Colonic mucosa (tissue), 4 donors: ENCODE results near the gene SRGAP1. TPM values are rescaled to one million over a fixed set of nuclear protein-coding genes. Genes with fewer than 3 reads are reported as not detected.

Experiments
- DNase-seq: peaks from one replicate; pipeline ENCODE4 v3.0.0-alpha.2; 2020
- H3K27ac ChIP-seq: fragments of 200-600 bp; one replicate; pipeline ENCODE4 v1.8.0; 2021
- H3K27me3 ChIP-seq: fragments of 200-600 bp; one replicate; pipeline ENCODE4 v1.8.0; 2021
- H3K36me3 ChIP-seq: fragments of 200-600 bp; one replicate; pipeline ENCODE4 v1.8.0; 2021
- H3K4me1 ChIP-seq: fragments of 200-600 bp; one replicate; pipeline ENCODE4 v1.8.0; 2021; ENCODE audit warnings: mild to moderate bottlenecking
- H3K4me3 ChIP-seq: fragments of 200-600 bp; one replicate; pipeline ENCODE4 v1.8.0; 2021
- H3K9ac ChIP-seq, 2 donors: one replicate each; pipeline ENCODE4 v1.7.0; 2013; ENCODE audit warnings: control low read depth in 2 of 2, low read depth in 2 of 2, low read length in 2 of 2
- H3K9me3 ChIP-seq: fragments of 200-600 bp; one replicate; pipeline ENCODE4 v1.8.0; 2021
- intact Hi-C: fragments of 100-400 bp; cut with DNase I; formaldehyde crosslinking; loops from one replicate; pipeline ENCODE4 v1.14.1; 2022
- total RNA-seq, 2 donors: library from RNA; stranded (reverse); fragmentation: NEBNext Ultra II Directional in 1 of 2; extraction: Animal tissue kit (Norgen Biotek cat#: 25700) in 1 of 2; gene quantifications; one replicate each; pipeline ENCODE4 v1.2.1, GENCODE V29; 2021
- TF ChIP-seq, protein P1 (sequence below): fragments of 200-600 bp; IDR thresholded peaks from one replicate; pipeline ENCODE4 v1.8.0; 2022; ENCODE audit warnings: antibody characterized with exemption, mild to moderate bottlenecking
- donor health status: healthy.
- donor health status: DM: no; HTN: no; CAD: no.
- donor health status: DM: no; HTN: no; CAD: no.

Gene SRGAP1
- total RNA-seq, 2 donors from 2014 or later: 8.7 to 9.8 TPM

DNA sequence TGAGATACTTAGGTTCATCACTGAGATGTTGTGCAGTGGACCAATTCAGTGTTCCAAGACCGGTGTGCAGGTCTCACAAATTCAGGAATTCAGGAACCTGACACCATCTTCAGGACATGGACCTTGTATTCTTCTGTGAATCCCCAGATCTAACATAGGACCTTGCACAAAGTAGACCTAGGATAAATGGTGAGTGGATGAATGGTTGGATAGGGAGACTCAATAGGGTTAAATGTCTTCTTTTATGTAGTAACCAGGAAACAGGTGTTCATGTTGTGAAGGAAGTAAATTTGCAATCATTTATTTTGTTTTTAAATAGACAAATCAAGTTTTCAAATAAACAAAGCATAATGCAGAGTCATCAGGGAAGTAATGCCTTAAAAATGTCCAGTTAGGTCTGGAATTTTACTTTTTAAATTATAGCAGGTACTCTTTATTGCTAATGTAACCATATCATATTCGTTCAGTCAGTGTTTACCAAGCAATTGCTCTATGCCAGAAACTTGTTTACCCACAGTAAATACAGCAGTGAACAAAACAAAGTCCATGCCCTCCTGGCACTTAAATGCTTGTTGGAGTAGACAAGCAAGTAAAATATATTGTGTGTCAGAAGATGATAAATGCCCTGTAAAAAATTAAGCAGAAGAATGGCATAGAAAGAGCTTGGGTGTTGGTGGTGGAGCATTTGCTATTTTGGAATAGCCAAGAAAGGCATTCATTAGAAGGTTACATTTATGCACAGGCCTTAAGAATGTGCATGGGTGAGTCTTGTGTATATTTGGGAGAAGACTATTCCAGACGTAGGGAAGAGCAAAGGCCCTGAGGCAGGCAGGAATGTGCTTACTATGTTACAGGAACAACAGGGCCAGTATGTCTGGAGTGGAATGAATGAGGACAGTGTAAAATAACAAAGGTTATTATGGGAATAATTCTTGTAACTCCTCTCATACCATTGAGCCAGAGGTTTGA, 38.5 kb upstream of the SRGAP1 start:
- no peaks in the 10 kb centered on the region for H3K4me1 ChIP-seq
- H3K9ac ChIP-seq: no peak overlapping the region
- H3K4me3 ChIP-seq: no peak overlapping the region
- H3K9me3 ChIP-seq: no peaks in the 10 kb centered on the region
- TF ChIP-seq, protein P1, sequence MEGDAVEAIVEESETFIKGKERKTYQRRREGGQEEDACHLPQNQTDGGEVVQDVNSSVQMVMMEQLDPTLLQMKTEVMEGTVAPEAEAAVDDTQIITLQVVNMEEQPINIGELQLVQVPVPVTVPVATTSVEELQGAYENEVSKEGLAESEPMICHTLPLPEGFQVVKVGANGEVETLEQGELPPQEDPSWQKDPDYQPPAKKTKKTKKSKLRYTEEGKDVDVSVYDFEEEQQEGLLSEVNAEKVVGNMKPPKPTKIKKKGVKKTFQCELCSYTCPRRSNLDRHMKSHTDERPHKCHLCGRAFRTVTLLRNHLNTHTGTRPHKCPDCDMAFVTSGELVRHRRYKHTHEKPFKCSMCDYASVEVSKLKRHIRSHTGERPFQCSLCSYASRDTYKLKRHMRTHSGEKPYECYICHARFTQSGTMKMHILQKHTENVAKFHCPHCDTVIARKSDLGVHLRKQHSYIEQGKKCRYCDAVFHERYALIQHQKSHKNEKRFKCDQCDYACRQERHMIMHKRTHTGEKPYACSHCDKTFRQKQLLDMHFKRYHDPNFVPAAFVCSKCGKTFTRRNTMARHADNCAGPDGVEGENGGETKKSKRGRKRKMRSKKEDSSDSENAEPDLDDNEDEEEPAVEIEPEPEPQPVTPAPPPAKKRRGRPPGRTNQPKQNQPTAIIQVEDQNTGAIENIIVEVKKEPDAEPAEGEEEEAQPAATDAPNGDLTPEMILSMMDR: no peak
- no peaks in the 10 kb centered on the region for H3K27me3 ChIP-seq
- H3K27ac ChIP-seq: peak overlapping the region; percentile 14
- DNase-seq: peak; percentile 36
- intact Hi-C loops: loop anchor here (10.0 kb wide), 2 partner anchors 131 to 701 kb away; no protein-coding TSS in a partner anchor
- no peaks in the 10 kb centered on the region for H3K36me3 ChIP-seq

DNA sequence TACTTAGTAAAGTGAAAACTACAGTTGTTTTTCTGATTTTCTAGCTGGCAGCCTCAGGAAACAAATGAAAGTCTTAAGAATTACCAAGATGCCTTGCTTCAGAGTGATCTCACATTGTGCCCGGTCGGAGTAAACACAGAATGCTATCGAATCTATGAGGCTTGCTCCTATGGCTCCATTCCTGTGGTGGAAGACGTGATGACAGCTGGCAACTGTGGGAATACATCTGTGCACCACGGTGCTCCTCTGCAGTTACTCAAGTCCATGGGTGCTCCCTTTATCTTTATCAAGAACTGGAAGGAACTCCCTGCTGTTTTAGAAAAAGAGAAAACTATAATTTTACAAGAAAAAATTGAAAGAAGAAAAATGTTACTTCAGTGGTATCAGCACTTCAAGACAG, 35.9 kb upstream of the SRGAP1 start:
- Histone ChIP-seq H3K9me3 (no peaks in the 10 kb centered on the region), H3K9ac (no peak overlapping the region), H3K36me3 (no peaks in the 10 kb centered on the region), H3K4me1 (no peaks in the 10 kb centered on the region), H3K4me3 (no peak overlapping the region), H3K27me3 (no peaks in the 10 kb centered on the region), H3K27ac (no peak overlapping the region)
- intact Hi-C loops: loop anchor here (10.0 kb wide), 2 partner anchors 134 to 704 kb away; no protein-coding TSS in a partner anchor
- no peak for DNase-seq
- TF ChIP-seq, protein P1: no peak

DNA sequence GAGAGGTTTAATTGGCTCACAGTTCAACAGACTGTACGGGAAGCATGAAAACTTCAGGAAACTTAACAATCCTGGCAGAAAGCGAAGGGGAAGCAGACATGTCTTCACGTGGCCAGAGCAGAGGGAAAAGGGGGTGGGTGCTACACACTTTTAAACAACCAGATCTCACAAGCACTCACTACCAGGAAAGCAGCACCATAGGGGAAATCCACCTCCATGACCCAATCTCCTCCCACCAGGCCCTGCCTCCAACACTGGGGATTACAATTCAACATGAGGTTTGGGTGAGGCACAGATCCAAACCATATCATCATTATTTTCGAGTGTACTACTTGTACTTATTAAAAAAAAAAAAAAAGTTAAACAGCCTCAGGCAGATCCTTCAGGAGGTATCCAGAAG, 34.9 kb upstream of the SRGAP1 start:
- H3K4me1 ChIP-seq: no peaks in the 10 kb centered on the region
- H3K27ac ChIP-seq: no peak overlapping the region
- TF ChIP-seq, protein P1: no peak
- H3K9ac ChIP-seq: no peak overlapping the region
- intact Hi-C loops: loop anchor here (10.0 kb wide), 2 partner anchors 135 to 705 kb away; no protein-coding TSS in a partner anchor
- no peak for DNase-seq
- no peaks in the 10 kb centered on the region for H3K36me3 ChIP-seq
- H3K9me3 ChIP-seq: no peaks in the 10 kb centered on the region
- no peaks in the 10 kb centered on the region for H3K27me3 ChIP-seq
- no peak overlapping the region for H3K4me3 ChIP-seq

DNA sequence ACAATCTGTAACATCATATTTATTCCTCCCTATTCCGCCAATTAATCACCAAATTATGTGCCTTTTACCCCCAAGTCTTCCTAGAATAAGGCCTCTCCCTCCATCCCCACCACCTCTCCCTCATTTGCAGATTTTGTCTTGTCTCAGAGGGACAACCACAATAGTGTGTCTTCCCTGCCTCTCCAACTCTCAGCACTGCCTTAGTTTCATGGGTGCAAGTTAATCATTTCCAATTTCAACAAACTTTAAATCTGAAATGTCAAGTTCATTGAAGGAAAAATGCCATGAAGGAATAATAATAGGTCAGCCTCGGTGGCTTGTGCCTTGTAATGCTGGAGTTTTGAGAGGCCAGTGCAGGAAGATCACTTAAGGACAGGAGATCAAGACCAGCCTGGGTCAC, 33.2 kb upstream of the SRGAP1 start:
- H3K9me3 ChIP-seq: no peaks in the 10 kb centered on the region
- no peaks in the 10 kb centered on the region for H3K27me3 ChIP-seq
- H3K27ac ChIP-seq: no peak overlapping the region
- no peak overlapping the region for H3K4me3 ChIP-seq
- TF ChIP-seq, protein P1: no peak
- H3K4me1 ChIP-seq: no peaks in the 10 kb centered on the region
- no peaks in the 10 kb centered on the region for H3K36me3 ChIP-seq
- no peak overlapping the region for H3K9ac ChIP-seq
- no peak for DNase-seq
- intact Hi-C loops: no loop called here

DNA sequence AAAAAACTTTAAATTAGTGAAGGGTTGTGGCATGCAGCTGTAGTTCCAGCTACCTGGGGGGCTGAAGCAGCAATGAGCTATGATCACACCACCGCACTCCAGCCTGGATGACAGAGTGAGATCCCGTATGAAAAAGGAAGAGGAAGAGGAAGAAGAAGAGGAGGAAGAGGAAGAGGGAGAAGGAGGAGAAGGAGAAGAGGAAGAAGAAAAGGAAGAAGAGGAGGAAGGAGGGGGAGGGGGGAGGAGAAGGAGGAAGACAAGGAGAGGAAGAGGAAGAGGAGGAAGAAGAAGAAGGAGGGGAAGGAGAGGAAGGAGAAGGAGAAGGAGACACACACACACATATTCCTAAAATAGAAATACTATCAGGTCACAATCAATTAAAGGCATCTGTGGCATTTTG, 32.7 kb upstream of the SRGAP1 start:
- no peak overlapping the region for H3K27ac ChIP-seq
- H3K4me1 ChIP-seq: no peaks in the 10 kb centered on the region
- no peaks in the 10 kb centered on the region for H3K27me3 ChIP-seq
- no peaks in the 10 kb centered on the region for H3K9me3 ChIP-seq
- DNase-seq: no peak
- no peak overlapping the region for H3K4me3 ChIP-seq
- H3K9ac ChIP-seq: no peak overlapping the region
- intact Hi-C loops: no loop called here
- TF ChIP-seq, protein P1: no peak
- H3K36me3 ChIP-seq: no peaks in the 10 kb centered on the region
